IPS-NIHi7 (cell line): ENCODE data around the gene SIGLEC6.
A peak's percentile ranks its signal among the peaks of the same experiment; 100 is the strongest.

Experiments used
- DNase-seq: peaks from one replicate; pipeline ENCODE4 v3.0.0; 2012; ENCODE audit warnings: mixed read lengths; ENCODE audit errors: extremely low spot score

Gene SIGLEC6

GRCh38 chr19:51531349-51532315, at the start of gene SIGLEC6:
Gene SIGLEC6 (minus strand): TSS chr19:51531670. CDS start chr19:51531648, 22 bp downstream.
- peak; percentile 25 for DNase-seq

- DNase-seq = no peak
These were observed 45.4 kb upstream of the SIGLEC6 start for GRCh38 chr19:51576850-51577249.

- no peak for DNase-seq
These were observed 41.9 kb upstream of the SIGLEC6 start for GRCh38 chr19:51573331-51573730.

- DNase-seq = no peak
These were observed 41.4 kb upstream of the SIGLEC6 start for GRCh38 chr19:51572908-51573307.

DNA sequence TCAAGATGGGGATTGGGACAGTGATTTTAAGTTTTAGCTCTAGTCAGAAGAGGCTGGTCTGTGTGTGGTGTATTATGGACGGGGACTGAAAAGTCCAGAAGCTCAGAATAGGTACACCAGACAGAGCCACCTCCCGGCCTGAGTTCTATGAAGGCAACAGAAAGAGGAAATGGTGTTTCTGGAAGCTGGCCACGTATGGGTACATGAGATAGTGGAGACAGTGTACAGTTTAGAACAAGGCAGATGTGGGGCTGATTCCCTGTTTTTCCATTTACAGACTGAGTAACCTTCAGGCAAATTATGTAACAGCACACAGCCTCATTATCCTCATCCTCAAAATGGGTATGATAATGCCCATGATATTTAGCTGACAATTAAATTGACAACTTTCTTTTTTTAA, 40.9 kb upstream of the SIGLEC6 start:
- no peak for DNase-seq

GRCh38 chr19:51571599-51571998, 40.1 kb upstream of the SIGLEC6 start:
- no peak for DNase-seq

DNA sequence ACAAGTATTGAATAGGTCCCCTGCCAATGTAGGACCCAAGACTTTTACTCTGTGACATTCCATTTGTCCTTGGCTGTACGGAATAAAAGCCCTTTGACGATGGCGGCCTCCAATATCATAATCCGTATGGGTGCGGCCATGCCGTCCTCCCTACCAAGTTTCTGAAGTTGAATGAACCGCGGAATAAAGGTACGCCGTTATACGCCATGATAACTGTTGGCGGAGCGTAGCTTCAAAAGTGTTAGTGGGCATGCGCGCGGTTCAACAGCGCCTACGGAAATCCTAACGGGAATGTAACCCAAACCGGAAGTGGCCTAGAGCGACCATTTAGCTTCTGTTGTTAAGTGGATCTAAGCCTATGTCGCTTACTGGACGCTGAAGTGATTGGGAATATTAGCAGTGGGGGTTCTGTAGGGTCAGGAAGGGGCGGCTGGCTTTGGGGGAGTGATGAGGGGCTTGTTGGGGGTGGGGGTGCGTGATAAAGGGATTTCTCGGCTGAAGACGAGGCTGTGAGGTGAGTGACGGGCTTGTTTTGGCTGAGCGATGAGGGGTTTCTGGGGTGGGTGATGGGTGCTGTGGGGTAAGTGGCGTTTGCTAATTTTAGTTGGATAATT, 39.6 kb upstream of the SIGLEC6 start, which contains the start of gene ZNF175:
TSS of gene ZNF175 (plus strand) at position 322 of the 614 bp plus-strand sequence. CDS start 2,047 bp downstream, outside the sequence.
- DNase-seq = peak; percentile 93

GRCh38 chr19:51568456-51568855, 37.0 kb upstream of the SIGLEC6 start:
- no peak for DNase-seq

DNA sequence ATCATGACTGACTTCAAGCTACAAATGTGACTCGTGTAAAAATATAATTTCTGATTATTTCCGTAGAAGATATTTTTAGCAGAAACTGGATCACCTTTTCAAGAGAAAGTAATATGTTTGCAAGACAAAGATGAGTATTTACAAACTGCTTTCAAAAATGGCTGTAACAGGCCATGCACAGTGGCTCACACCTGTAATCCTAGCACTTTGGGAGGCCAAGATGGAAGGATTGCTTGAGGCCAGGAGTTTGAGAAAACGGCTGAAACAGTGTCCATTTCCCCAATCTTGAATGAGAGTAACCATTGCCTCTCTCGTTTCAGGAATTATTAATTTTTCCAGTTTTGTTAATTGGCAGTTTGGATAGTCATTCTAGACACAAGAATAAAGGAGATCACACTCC, 36.1 kb upstream of the SIGLEC6 start:
- DNase-seq = no peak

- no peak for DNase-seq
These were observed 35.1 kb upstream of the SIGLEC6 start for GRCh38 chr19:51566489-51567100.

DNA sequence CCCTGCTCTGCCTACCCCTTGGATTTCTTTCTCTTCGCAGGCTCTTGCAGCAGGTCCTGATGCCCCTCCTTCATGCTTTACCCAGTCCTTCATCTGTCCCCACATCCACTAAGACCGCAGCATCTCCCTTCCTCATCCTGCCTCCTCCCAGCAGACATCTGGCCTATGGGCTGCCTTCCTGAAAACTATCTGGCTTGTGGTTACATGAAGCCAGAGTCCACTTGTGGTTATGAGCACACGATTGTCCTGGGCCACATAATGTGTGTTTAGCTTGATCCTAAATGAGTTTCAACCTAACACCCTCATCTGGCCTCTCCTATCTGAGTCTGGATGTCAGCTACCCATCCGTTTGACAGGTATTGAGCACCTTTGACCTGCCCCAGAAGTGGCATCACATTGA, 34.1 kb upstream of the SIGLEC6 start:
- no peak for DNase-seq

DNA sequence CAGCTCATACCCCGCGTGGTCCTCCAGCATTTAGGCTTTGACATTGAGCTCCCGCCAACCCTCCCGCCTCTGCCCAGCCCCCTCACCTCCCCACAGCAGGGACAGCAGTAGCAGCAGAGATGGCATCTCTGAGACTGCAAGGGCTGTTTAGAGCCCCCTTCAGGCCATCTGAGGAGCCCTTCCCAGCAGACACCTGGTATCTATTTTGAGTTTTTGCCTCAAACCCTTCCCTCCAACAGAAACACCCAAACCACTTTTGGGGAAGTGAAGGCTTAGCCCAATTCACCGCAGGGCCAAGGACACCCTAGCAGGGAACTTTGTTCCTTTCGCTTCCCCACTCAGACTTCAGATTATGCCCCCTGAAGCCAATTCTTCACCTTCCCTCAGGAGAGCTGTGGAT, 33.3 kb upstream of the SIGLEC6 start:
- peak; percentile 60 for DNase-seq

- no peak for DNase-seq
These were observed 28.9 kb upstream of the SIGLEC6 start for GRCh38 chr19:51560339-51560738.

GRCh38 chr19:51559240-51559639, 27.8 kb upstream of the SIGLEC6 start:
- no peak for DNase-seq

- DNase-seq = peak; percentile 93
These were observed 21.7 kb upstream of the SIGLEC6 start for GRCh38 chr19:51552996-51553725.

GRCh38 chr19:51552608-51552995, 21.1 kb upstream of the SIGLEC6 start:
- no peak for DNase-seq

DNA sequence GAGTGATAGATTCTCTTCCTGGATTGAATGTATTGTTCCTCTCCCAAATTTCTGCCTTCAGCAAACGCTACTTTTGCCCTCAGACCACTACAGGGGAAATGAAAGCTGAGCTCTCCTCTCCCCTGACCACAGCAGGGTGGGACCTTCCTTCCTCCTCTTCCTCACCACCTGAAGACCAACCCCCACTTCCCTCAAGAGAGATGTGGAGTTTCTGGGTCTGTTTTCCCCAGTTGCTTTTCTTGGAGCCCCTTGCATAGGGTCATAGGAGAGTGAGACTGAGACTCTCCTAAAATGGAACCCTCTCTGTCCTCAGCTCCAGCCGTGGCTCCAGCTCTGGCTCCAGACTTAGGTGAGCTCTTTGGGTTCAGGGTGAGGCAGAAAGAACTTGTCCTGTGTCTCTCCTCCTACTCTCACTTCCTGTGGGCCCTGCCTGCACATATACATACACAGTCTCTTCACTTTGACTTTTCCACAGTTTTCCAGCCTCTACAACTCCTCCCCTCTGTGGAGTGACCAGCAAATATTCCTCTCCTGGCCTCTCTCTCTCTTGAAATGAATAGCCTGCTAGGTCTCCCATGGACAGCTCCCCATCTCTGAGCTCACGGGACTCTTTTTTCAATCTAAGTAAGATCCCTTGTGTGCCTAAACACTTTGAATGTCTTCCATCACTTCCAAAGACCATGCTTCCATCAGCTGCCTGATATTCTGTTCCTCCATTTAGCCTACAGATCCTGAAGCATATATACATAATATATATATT, 20.4 kb upstream of the SIGLEC6 start:
- DNase-seq = no peak

- DNase-seq = no peak
These were observed 19.6 kb upstream of the SIGLEC6 start for GRCh38 chr19:51550848-51551672.

DNA sequence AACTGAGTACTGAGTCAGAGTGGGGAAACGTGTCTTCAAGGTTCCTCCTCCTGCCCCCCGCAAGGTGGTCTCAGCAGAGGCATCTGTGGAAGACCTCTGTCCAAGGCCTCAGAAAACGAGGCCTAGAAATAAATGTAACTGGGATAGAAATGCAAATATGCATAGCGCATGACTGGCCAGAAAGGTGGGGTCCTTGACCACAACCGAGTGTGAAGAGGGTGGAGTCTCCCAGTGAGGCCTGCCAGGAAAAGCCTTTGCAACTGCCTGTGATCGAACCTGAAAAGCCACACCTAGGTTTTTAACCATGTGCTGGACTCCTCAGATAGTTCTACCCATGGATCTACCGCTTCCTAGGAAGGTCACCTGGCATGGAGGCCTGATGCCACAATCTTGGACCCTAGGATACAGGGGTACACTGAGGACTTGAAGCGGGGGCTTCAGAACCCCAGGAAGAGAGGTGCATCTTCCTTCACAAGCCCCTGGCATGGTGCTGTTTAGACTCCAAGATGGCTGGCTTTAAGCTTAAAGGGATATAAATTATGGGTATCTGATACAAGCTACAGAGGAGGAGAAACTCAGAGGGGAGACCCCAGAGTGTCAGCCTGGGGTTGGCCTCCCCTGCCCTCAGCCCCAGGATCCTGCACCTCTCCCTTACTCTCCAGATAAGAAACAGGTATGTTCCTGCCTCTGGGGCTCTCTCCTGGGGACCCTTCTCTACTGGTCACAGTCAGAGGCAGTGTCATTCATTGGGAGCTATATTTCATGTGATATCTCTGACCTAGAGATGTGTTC, 18.3 kb upstream of the SIGLEC6 start:
- DNase-seq = no peak
